Calu3 (cell line): Measurements from ENCODE around the gene KMT2C. TPM values are rescaled to one million over a fixed set of nuclear protein-coding genes. Genes with fewer than 3 reads are reported as not detected.

Experiments
- BruUV-seq: library from RNA; stranded (reverse); fragments of 400-500 nt; replicated peaks from 2 replicates; lab custom pipeline; 2021; lab: Mats Ljungman, UMichigan
- CTCF ChIA-PET: fragments of 300-600 bp; sonication (Branson Sonifier 250); formaldehyde crosslinking; loops from one replicate; lab custom pipeline; 2022; ENCODE audit warnings: antibody characterized with exemption; lab: Charles Lee
- DNase-seq: peaks from one replicate; pipeline ENCODE4 v3.0.0; 2022
- H3K27ac Mint-ChIP-seq: one replicate; pipeline ENCODE4 v1.8.0; 2022; ENCODE audit warnings: mixed read lengths; ENCODE audit not compliant: unreplicated experiment
- H3K27me3 Mint-ChIP-seq: one replicate; pipeline ENCODE4 v1.8.0; 2022; ENCODE audit warnings: mixed read lengths; ENCODE audit not compliant: unreplicated experiment
- H3K36me3 Mint-ChIP-seq: one replicate; pipeline ENCODE4 v1.8.0; 2022; ENCODE audit warnings: mild to moderate bottlenecking, moderate library complexity, mixed read lengths; ENCODE audit not compliant: insufficient read depth, unreplicated experiment
- H3K4me1 Mint-ChIP-seq: one replicate; pipeline ENCODE4 v1.8.0; 2022; ENCODE audit warnings: mild to moderate bottlenecking, low read depth, mixed read lengths; ENCODE audit not compliant: unreplicated experiment
- H3K4me3 Mint-ChIP-seq: one replicate; pipeline ENCODE4 v1.8.0; 2022; ENCODE audit warnings: mild to moderate bottlenecking, low read depth, moderate library complexity, mixed read lengths; ENCODE audit not compliant: unreplicated experiment
- H3K9me3 Mint-ChIP-seq: one replicate; pipeline ENCODE4 v1.8.0; 2022; ENCODE audit warnings: low read depth, mixed read lengths; ENCODE audit not compliant: unreplicated experiment
- CTCF ChIP-seq: fragments of 200-600 bp; IDR thresholded peaks from one replicate; pipeline ENCODE4 v1.8.0; 2022; ENCODE audit warnings: antibody characterized with exemption; ENCODE audit not compliant: unreplicated experiment
- intact Hi-C: fragments of 100-400 bp; cut with micrococcal nuclease; formaldehyde crosslinking; loops from one replicate; pipeline ENCODE4 v1.10.0; 2022; ENCODE audit not compliant: unreplicated experiment
- total RNA-seq: library from RNA; stranded (reverse); gene quantifications from 2 replicates; pipeline ENCODE4 v1.2.3, GENCODE V29; 2022

KMT2C gene
- total RNA-seq, 1 experiment from 2014 or later = 73.4 TPM

GRCh38 chr7:152351168-152351567 lies 84.6 kb downstream of the KMT2C start:
- peaks cover 11% of the 10 kb centered on the region for H3K36me3 Mint-ChIP-seq
- BruUV-seq = no TSS peak
- DNase-seq = no peak
- no peaks in the 10 kb centered on the region for H3K27me3 Mint-ChIP-seq
- CTCF ChIA-PET = no interaction called here
- intact Hi-C loops = no loop called here
- H3K27ac Mint-ChIP-seq = no peak overlapping the region
- no peak for TF ChIP-seq CTCF
- peaks cover 11% of the 10 kb centered on the region for H3K4me1 Mint-ChIP-seq
- H3K4me3 Mint-ChIP-seq = no peak overlapping the region
- peaks cover 5% of the 10 kb centered on the region for H3K9me3 Mint-ChIP-seq

GRCh38 chr7:152347888-152348287 lies 87.9 kb downstream of the KMT2C start:
- no peaks in the 10 kb centered on the region for H3K4me1 Mint-ChIP-seq
- no peak for DNase-seq
- intact Hi-C loops = loop anchor here (10.0 kb wide), 2 partner anchors 227 to 327 kb away; partner anchors contain the start of gene XRCC2
- no peak overlapping the region for H3K4me3 Mint-ChIP-seq
- TF ChIP-seq CTCF = no peak
- no TSS peak for BruUV-seq
- H3K9me3 Mint-ChIP-seq = peaks cover 5% of the 10 kb centered on the region
- no peaks in the 10 kb centered on the region for H3K27me3 Mint-ChIP-seq
- no peaks in the 10 kb centered on the region for H3K36me3 Mint-ChIP-seq
- no peak overlapping the region for H3K27ac Mint-ChIP-seq
- CTCF ChIA-PET = no interaction called here

- Mint-ChIP-seq H3K4me3 (no peak overlapping the region), H3K27me3 (no peaks in the 10 kb centered on the region), H3K4me1 (no peaks in the 10 kb centered on the region), H3K27ac (no peak overlapping the region), H3K9me3 (no peaks in the 10 kb centered on the region), H3K36me3 (no peaks in the 10 kb centered on the region)
- no peak for TF ChIP-seq CTCF
- intact Hi-C loops = loop anchor here (10.0 kb wide), 2 partner anchors 231 to 331 kb away; partner anchors contain the start of gene XRCC2
- no peak for DNase-seq
- no TSS peak for BruUV-seq
- CTCF ChIA-PET = no interaction called here
Measured at GRCh38 chr7:152344253-152344652, 91.5 kb downstream of the KMT2C start.

GRCh38 chr7:152342796-152343195 lies 93.0 kb downstream of the KMT2C start:
- CTCF ChIA-PET = no interaction called here
- H3K27ac Mint-ChIP-seq = no peak overlapping the region
- H3K27me3 Mint-ChIP-seq = no peaks in the 10 kb centered on the region
- no peak overlapping the region for H3K4me3 Mint-ChIP-seq
- DNase-seq = no peak
- no peak for TF ChIP-seq CTCF
- no TSS peak for BruUV-seq
- H3K36me3 Mint-ChIP-seq = no peaks in the 10 kb centered on the region
- H3K4me1 Mint-ChIP-seq = no peaks in the 10 kb centered on the region
- no peaks in the 10 kb centered on the region for H3K9me3 Mint-ChIP-seq
- intact Hi-C loops = loop anchor here (10.0 kb wide), 2 partner anchors 232 to 332 kb away; partner anchors contain the start of gene XRCC2
